Measurements from ENCODE around the gene PTCD2. TPM values are rescaled to one million over a fixed set of nuclear protein-coding genes. Genes with fewer than 3 reads are reported as not detected.
"Not testable (repeated sequence)": the region's sequence is repeated elsewhere in the genome, so short reads cannot be mapped to it uniquely, and the experiment has no call there.

Gene PTCD2
- total RNA-seq, 1 donor from 2014 or later, result 3.3 TPM

- no peak for DNase-seq (ENCODE audit: low read depth in 2 of 2)
Observed at GRCh38 chr5:72296256-72296655, 23.9 kb upstream of the PTCD2 start.

- DNase-seq (ENCODE audit: low read depth in 2 of 2), result not testable (repeated sequence)
Observed at GRCh38 chr5:72298136-72298535, 22.0 kb upstream of the PTCD2 start.

- no peak for DNase-seq (ENCODE audit: low read depth in 2 of 2)
Observed at GRCh38 chr5:72298711-72299110, 21.5 kb upstream of the PTCD2 start.

- DNase-seq (ENCODE audit: low read depth in 2 of 2), result peak in 1 of 2 donors; percentile 49
Observed at GRCh38 chr5:72300590-72301339, 19.4 kb upstream of the PTCD2 start.

GRCh38 chr5:72301557-72301956 is 18.6 kb upstream of the PTCD2 start:
- DNase-seq (ENCODE audit: low read depth in 2 of 2), result no peak

- DNase-seq (ENCODE audit: low read depth in 2 of 2), result no peak
Observed at GRCh38 chr5:72302171-72302570, 18.0 kb upstream of the PTCD2 start.

GRCh38 chr5:72305194-72306142 is 14.7 kb upstream of the PTCD2 start:
- no peak for DNase-seq (ENCODE audit: low read depth in 2 of 2)

- no peak for DNase-seq (ENCODE audit: low read depth in 2 of 2)
Observed at GRCh38 chr5:72307573-72307967, 12.6 kb upstream of the PTCD2 start.

GRCh38 chr5:72307968-72308852 is 12.0 kb upstream of the PTCD2 start:
- peak; percentile 95 to 99 for DNase-seq (ENCODE audit: low read depth in 2 of 2)

- DNase-seq (ENCODE audit: low read depth in 2 of 2), result no peak
Observed at GRCh38 chr5:72308853-72309191, 11.4 kb upstream of the PTCD2 start.

- DNase-seq (ENCODE audit: low read depth in 2 of 2), result no peak
Observed at GRCh38 chr5:72313141-72313540, 7.0 kb upstream of the PTCD2 start.

- DNase-seq (ENCODE audit: low read depth in 2 of 2), result peak in 1 of 2 donors; percentile 72
Observed at GRCh38 chr5:72314571-72315172, 5.5 kb upstream of the PTCD2 start.

GRCh38 chr5:72319435-72319975 is 668 bp upstream of the PTCD2 start:
- DNase-seq (ENCODE audit: low read depth in 2 of 2), result not testable (repeated sequence)

- no peak for DNase-seq (ENCODE audit: low read depth in 2 of 2)
Observed at GRCh38 chr5:72324189-72324825, 4.1 kb downstream of the PTCD2 start.

- peak in 1 of 2 donors; percentile 36 for DNase-seq (ENCODE audit: low read depth in 2 of 2)
Observed at GRCh38 chr5:72325566-72326305, 5.6 kb downstream of the PTCD2 start.

GRCh38 chr5:72326306-72326649 is 6.1 kb downstream of the PTCD2 start:
- no peak for DNase-seq (ENCODE audit: low read depth in 2 of 2)

- DNase-seq (ENCODE audit: low read depth in 2 of 2), result no peak
Observed at GRCh38 chr5:72328172-72328571, 8.0 kb downstream of the PTCD2 start.

GRCh38 chr5:72330712-72331111 is 10.5 kb downstream of the PTCD2 start:
- no peak for DNase-seq (ENCODE audit: low read depth in 2 of 2)

GRCh38 chr5:72337159-72337558 is 17.0 kb downstream of the PTCD2 start:
- peak in 1 of 2 donors; percentile 30 for DNase-seq (ENCODE audit: low read depth in 2 of 2)

Measured in dermis microvascular lymphatic vessel endothelial cell (primary cell).